ENCODE data around the gene CCDC82.

GRCh38 chr11:96317985-96318384 is 71.7 kb downstream of the CCDC82 start:
- no peak for TF ChIP-seq CTCF (IDR thresholded peaks at IDR 0.05; ENCODE audit: low read length)
- no peak for TF ChIP-seq EZH2 (IDR thresholded peaks at IDR 0.05; ENCODE audit: borderline replicate concordance, low read length)
